Neural progenitor cell (in vitro differentiated cells): ENCODE data around the gene DUOX1. TPM values are rescaled to one million over a fixed set of nuclear protein-coding genes. Genes with fewer than 3 reads are reported as not detected.

ENCODE experiments used
- DNase-seq: peaks from one replicate; pipeline ENCODE4 v3.0.0-alpha.2; 2016; ENCODE audit warnings: low spot score
- H2AFZ ChIP-seq: fragments of 200-600 bp; sonication (generic); replicated peaks from 2 replicates; pipeline ENCODE4 v1.6.1; 2016; ENCODE audit warnings: antibody characterized with exemption
- H3F3A ChIP-seq: fragments of 200-600 bp; sonication (generic); 2 replicates; pipeline ENCODE4 v1.6.1; 2016; ENCODE audit warnings: antibody characterized with exemption, low read depth
- H3K27ac ChIP-seq: fragments of 200-600 bp; sonication (generic); 2 replicates; pipeline ENCODE4 v1.5.1; 2016; ENCODE audit warnings: mild to moderate bottlenecking
- H3K27me3 ChIP-seq: fragments of 200-600 bp; sonication (generic); 2 replicates; pipeline ENCODE4 v1.6.1; 2016; ENCODE audit warnings: mild to moderate bottlenecking, moderate library complexity
- H3K36me3 ChIP-seq: fragments of 200-600 bp; sonication (generic); 2 replicates; pipeline ENCODE4 v1.5.1; 2016
- H3K4me1 ChIP-seq: fragments of 200-600 bp; sonication (generic); 2 replicates; pipeline ENCODE4 v1.6.1; 2016; ENCODE audit warnings: mixed run types
- H3K4me2 ChIP-seq: fragments of 200-600 bp; sonication (generic); 2 replicates; pipeline ENCODE4 v1.6.1; 2016
- H3K4me3 ChIP-seq: fragments of 200-600 bp; sonication (generic); 2 replicates; pipeline ENCODE4 v1.5.1; 2016
- H3K79me2 ChIP-seq: fragments of 200-600 bp; sonication (generic); 2 replicates; pipeline ENCODE4 v1.6.1; 2016; ENCODE audit warnings: low read depth
- H3K9ac ChIP-seq: fragments of 200-600 bp; sonication (generic); 2 replicates; pipeline ENCODE4 v1.6.1; 2016
- H3K9me3 ChIP-seq: fragments of 200-600 bp; sonication (generic); 2 replicates; pipeline ENCODE4 v1.5.1; 2016; ENCODE audit warnings: low read depth
- H4K20me1 ChIP-seq: fragments of 200-600 bp; sonication (generic); 2 replicates; pipeline ENCODE4 v1.6.1; 2016; ENCODE audit warnings: low read depth
- H3K27ac Mint-ChIP-seq: 3 replicates; pipeline ENCODE4 v1.8.0; 2021; ENCODE audit warnings: mixed read lengths
- H3K27me3 Mint-ChIP-seq: 2 replicates; pipeline ENCODE4 v1.8.0; 2022; ENCODE audit warnings: low read depth, mild to moderate bottlenecking, inconsistent platforms, moderate library complexity, mixed read lengths; ENCODE audit not compliant: insufficient read depth
- H3K36me3 Mint-ChIP-seq: 3 replicates; pipeline ENCODE4 v1.8.0; 2021; ENCODE audit warnings: mixed read lengths
- H3K4me1 Mint-ChIP-seq: 3 replicates; pipeline ENCODE4 v1.8.0; 2021; ENCODE audit warnings: mixed read lengths
- H3K4me3 Mint-ChIP-seq: 3 replicates; pipeline ENCODE4 v1.8.0; 2021; ENCODE audit warnings: mild to moderate bottlenecking, moderate library complexity, mixed read lengths
- H3K9me3 Mint-ChIP-seq: 3 replicates; pipeline ENCODE4 v1.8.0; 2020; ENCODE audit warnings: mixed read lengths
- EZH2 ChIP-seq: fragments of 200-600 bp; sonication (generic); IDR thresholded peaks from 2 replicates; pipeline ENCODE4 v1.6.1; 2017; ENCODE audit warnings: antibody characterized with exemption, mild to moderate bottlenecking, moderate library complexity
- EZH2phosphoT487 ChIP-seq: fragments of 200-600 bp; sonication (generic); IDR thresholded peaks from 2 replicates; pipeline ENCODE4 v1.6.1; 2017; ENCODE audit warnings: antibody characterized with exemption
- total RNA-seq: library from RNA; depleted of rRNA; stranded (reverse); fragments of >200 nt; gene quantifications from 2 replicates; pipeline ENCODE4 v1.2.3, GENCODE V29; 2015; ENCODE audit warnings: low replicate concordance
- TF ChIP-seq, protein P1 (sequence below): fragments of 200-600 bp; sonication (generic); IDR thresholded peaks from 2 replicates; pipeline ENCODE4 v1.5.1; 2017; ENCODE audit warnings: antibody characterized with exemption, mild to moderate bottlenecking

Gene DUOX1
- total RNA-seq, 1 donor from 2014 or later: 0.30 TPM

DNA sequence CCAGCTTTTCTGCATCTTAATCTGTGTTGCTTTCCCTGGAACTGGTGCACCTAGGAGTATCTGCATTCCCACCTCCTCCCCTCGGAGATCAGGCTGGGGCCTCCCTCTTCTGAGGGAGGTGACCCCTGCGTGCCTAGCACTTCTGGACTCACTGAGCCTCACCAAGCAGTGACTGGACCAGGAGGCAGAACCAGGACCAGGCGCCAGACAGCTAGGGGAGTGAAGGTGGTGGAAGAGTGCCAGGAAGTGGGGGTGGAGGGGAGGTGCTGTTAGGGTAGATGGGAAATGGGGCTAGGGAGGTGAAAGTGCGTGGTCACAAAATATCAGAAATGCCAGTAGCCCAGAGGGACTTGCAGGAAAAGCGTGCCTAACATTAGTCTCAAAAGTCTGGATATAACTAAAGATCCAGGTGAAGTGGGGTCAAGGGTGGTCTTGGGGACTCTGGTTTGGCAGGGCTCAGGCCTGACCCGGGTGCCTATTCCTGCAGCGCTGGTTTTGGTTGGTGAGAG, 14.4 kb upstream of the DUOX1 start:
- Mint-ChIP-seq H3K27ac (no peak overlapping the region), H3K27me3 (peaks cover 70% of the 10 kb centered on the region), H3K9me3 (peaks cover 2% of the 10 kb centered on the region), H3K4me3 (no peak overlapping the region), H3K4me1 (peaks cover 25% of the 10 kb centered on the region), H3K36me3 (no peaks in the 10 kb centered on the region)
- DNase-seq: no peak
- Histone ChIP-seq H3K4me2 (no peak overlapping the region), H3K27me3 (peaks cover 98% of the 10 kb centered on the region), H3K4me3 (no peak overlapping the region), H3K9ac (no peak overlapping the region), H3K4me1 (no peaks in the 10 kb centered on the region), H3F3A (no peaks in the 10 kb centered on the region), H3K27ac (no peak overlapping the region), H3K79me2 (no peaks in the 10 kb centered on the region), H3K36me3 (no peaks in the 10 kb centered on the region), H2AFZ (no peak overlapping the region), H4K20me1 (peaks cover 27% of the 10 kb centered on the region), H3K9me3 (no peaks in the 10 kb centered on the region)
- TF ChIP-seq EZH2 (no peak), EZH2phosphoT487 (no peak)

DNA sequence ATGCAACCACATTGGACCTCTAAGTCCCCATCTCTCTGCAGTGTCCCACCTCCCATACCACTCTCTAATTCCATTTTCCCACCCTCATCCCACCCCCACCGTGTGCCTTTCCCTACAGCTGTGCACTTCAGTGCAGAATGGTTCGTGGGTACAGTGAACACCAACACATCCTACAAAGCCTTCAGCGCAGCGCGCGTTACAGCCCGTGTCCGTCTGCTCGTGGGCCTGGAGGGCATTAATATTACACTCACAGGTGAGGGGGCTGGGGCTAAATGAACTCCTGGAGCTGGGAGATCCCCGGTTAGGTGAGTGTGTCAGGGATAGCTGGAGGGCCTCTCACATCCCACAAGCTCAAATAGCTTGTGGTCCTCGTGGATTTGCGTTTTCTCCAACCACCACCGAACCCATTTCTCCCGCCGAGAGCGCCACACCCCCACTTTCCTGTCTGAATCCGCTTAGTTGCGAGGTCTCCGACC, 13.8 kb upstream of the DUOX1 start:
- Histone ChIP-seq H3K4me1 (no peaks in the 10 kb centered on the region), H3K4me3 (no peak overlapping the region), H3K9me3 (no peaks in the 10 kb centered on the region), H3K9ac (no peak overlapping the region), H2AFZ (no peak overlapping the region), H3F3A (no peaks in the 10 kb centered on the region), H3K27me3 (peaks cover 96% of the 10 kb centered on the region), H3K79me2 (no peaks in the 10 kb centered on the region), H3K36me3 (no peaks in the 10 kb centered on the region), H3K4me2 (no peak overlapping the region), H3K27ac (no peak overlapping the region), H4K20me1 (peaks cover 27% of the 10 kb centered on the region)
- H3K36me3 Mint-ChIP-seq: no peaks in the 10 kb centered on the region
- H3K4me3 Mint-ChIP-seq: peak overlapping the region; percentile 53
- TF ChIP-seq EZH2phosphoT487 (no peak), EZH2 (peak; percentile 3)
- H3K27me3 Mint-ChIP-seq: peaks cover 67% of the 10 kb centered on the region
- H3K27ac Mint-ChIP-seq: no peak overlapping the region
- H3K9me3 Mint-ChIP-seq: peaks cover 2% of the 10 kb centered on the region
- peaks cover 25% of the 10 kb centered on the region for H3K4me1 Mint-ChIP-seq
- DNase-seq: no peak

DNA sequence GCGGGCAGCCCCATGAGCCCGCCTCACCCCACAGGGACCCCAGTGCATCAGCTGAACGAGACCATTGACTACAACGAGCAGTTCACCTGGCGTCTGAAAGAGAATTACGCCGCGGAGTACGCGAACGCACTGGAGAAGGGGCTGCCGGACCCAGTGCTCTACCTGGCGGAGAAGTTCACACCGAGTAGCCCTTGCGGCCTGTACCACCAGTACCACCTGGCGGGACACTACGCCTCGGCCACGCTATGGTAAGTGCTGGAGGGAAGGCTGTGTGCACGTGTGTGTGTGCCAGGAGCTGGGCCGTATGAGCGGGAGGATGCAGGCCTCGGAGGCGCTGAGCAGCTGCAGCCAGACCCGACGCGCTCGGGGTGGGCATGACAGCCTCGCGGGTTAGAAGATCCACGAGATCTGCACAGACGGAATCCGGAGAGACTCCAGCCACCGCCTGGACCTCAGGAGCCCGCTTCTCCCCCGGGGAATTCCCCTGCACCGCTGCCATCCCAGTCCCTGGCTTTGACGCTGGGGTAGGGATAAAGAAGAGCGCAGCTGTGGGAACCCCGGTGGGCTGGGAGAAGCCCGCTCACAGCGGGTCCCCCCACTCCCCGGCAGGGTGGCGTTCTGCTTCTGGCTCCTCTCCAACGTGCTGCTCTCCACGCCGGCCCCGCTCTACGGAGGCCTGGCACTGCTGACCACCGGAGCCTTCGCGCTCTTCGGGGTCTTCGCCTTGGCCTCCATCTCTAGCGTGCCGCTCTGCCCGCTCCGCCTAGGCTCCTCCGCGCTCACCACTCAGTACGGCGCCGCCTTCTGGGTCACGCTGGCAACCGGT, 13.1 kb upstream of the DUOX1 start:
- H3K9ac ChIP-seq: no peak overlapping the region
- peaks cover 2% of the 10 kb centered on the region for H3K9me3 Mint-ChIP-seq
- H3K27ac Mint-ChIP-seq: no peak overlapping the region
- no peak overlapping the region for H3K4me3 ChIP-seq
- peak overlapping the region; percentile 53 for H3K4me3 Mint-ChIP-seq
- no peaks in the 10 kb centered on the region for H3K9me3 ChIP-seq
- H3K4me1 Mint-ChIP-seq: peaks cover 25% of the 10 kb centered on the region
- no peaks in the 10 kb centered on the region for H3F3A ChIP-seq
- no peak overlapping the region for H3K27ac ChIP-seq
- peaks cover 66% of the 10 kb centered on the region for H3K27me3 Mint-ChIP-seq
- peak; percentile 12 for DNase-seq
- H3K27me3 ChIP-seq: peaks cover 97% of the 10 kb centered on the region
- H3K4me1 ChIP-seq: no peaks in the 10 kb centered on the region
- no peaks in the 10 kb centered on the region for H3K36me3 Mint-ChIP-seq
- H3K36me3 ChIP-seq: no peaks in the 10 kb centered on the region
- H3K79me2 ChIP-seq: no peaks in the 10 kb centered on the region
- no peak overlapping the region for H2AFZ ChIP-seq
- TF ChIP-seq, protein P1, sequence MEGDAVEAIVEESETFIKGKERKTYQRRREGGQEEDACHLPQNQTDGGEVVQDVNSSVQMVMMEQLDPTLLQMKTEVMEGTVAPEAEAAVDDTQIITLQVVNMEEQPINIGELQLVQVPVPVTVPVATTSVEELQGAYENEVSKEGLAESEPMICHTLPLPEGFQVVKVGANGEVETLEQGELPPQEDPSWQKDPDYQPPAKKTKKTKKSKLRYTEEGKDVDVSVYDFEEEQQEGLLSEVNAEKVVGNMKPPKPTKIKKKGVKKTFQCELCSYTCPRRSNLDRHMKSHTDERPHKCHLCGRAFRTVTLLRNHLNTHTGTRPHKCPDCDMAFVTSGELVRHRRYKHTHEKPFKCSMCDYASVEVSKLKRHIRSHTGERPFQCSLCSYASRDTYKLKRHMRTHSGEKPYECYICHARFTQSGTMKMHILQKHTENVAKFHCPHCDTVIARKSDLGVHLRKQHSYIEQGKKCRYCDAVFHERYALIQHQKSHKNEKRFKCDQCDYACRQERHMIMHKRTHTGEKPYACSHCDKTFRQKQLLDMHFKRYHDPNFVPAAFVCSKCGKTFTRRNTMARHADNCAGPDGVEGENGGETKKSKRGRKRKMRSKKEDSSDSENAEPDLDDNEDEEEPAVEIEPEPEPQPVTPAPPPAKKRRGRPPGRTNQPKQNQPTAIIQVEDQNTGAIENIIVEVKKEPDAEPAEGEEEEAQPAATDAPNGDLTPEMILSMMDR: no peak
- peak; percentile 78 for TF ChIP-seq EZH2
- peak; percentile 50 for TF ChIP-seq EZH2phosphoT487
- no peak overlapping the region for H3K4me2 ChIP-seq
- H4K20me1 ChIP-seq: peaks cover 27% of the 10 kb centered on the region

DNA sequence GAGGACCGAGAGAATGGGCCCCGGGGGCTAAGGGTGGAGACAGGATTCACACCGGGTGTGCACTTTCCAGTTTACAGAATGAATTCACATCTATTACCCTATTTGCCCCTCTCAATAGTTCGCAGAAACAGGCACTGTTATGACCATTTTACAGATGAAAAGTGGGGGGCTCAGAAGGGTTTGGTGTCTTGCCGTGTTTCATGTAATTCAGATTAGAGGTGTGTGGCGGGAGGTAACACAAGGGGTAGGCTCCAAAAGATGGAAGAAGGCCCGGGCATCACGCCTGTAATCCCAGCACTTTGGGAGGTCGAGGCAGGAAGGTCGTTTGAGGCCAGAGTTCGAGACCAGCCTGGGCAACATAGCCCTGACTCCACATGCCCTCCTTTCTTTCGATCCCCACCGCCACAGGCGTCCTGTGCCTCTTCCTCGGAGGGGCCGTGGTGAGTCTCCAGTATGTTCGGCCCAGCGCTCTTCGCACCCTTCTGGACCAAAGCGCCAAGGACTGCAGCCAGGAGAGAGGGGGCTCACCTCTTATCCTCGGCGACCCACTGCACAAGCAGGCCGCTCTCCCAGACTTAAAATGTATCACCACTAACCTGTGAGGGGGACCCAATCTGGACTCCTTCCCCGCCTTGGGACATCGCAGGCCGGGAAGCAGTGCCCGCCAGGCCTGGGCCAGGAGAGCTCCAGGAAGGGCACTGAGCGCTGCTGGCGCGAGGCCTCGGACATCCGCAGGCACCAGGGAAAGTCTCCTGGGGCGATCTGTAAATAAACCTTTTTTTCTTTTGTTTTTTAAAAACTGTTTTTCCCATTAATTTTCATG, 12.3 kb upstream of the DUOX1 start:
- H3K27ac Mint-ChIP-seq: peak overlapping the region; percentile 13
- Histone ChIP-seq H3K4me3 (peak overlapping the region; percentile 29), H3F3A (no peaks in the 10 kb centered on the region), H2AFZ (no peak overlapping the region), H3K79me2 (no peaks in the 10 kb centered on the region), H3K27ac (no peak overlapping the region), H3K4me1 (no peaks in the 10 kb centered on the region), H3K4me2 (peak overlapping the region; percentile 60), H4K20me1 (peaks cover 20% of the 10 kb centered on the region), H3K9ac (no peak overlapping the region), H3K36me3 (no peaks in the 10 kb centered on the region), H3K9me3 (no peaks in the 10 kb centered on the region), H3K27me3 (peaks cover 97% of the 10 kb centered on the region)
- H3K9me3 Mint-ChIP-seq: peaks cover 2% of the 10 kb centered on the region
- TF ChIP-seq EZH2phosphoT487 (peak; percentile 5), EZH2 (peak; percentile 13)
- TF ChIP-seq, protein P1: no peak
- H3K36me3 Mint-ChIP-seq: no peaks in the 10 kb centered on the region
- no peak for DNase-seq
- peaks cover 58% of the 10 kb centered on the region for H3K27me3 Mint-ChIP-seq
- peaks cover 19% of the 10 kb centered on the region for H3K4me1 Mint-ChIP-seq
- peak overlapping the region; percentile 69 for H3K4me3 Mint-ChIP-seq
